ENCODE results near the gene VSTM2L. TPM values are rescaled to one million over a fixed set of nuclear protein-coding genes. Genes with fewer than 3 reads are reported as not detected.
"Not testable (repeated sequence)": the region's sequence is repeated elsewhere in the genome, so short reads cannot be mapped to it uniquely, and the experiment has no call there.

The VSTM2L gene
- total RNA-seq, 1 donor from 2014 or later, result 0.20 TPM

- not testable (repeated sequence) for DNase-seq (ENCODE audit: low read depth, low spot score)
Observed at GRCh38 chr20:37963483-37963882, 60.6 kb downstream of the VSTM2L start.

- DNase-seq (ENCODE audit: low read depth, low spot score), result no peak
Observed at GRCh38 chr20:37968841-37969401, 66.0 kb downstream of the VSTM2L start.

- DNase-seq (ENCODE audit: low read depth, low spot score), result no peak
Observed at GRCh38 chr20:37969949-37970855, 67.3 kb downstream of the VSTM2L start.

GRCh38 chr20:37970856-37971245 is 67.9 kb downstream of the VSTM2L start:
- no peak for DNase-seq (ENCODE audit: low read depth, low spot score)

- no peak for DNase-seq (ENCODE audit: low read depth, low spot score)
Observed at GRCh38 chr20:37971561-37972127, 68.7 kb downstream of the VSTM2L start.

- DNase-seq (ENCODE audit: low read depth, low spot score), result no peak
Observed at GRCh38 chr20:37972256-37973058, 69.5 kb downstream of the VSTM2L start.

GRCh38 chr20:37973059-37973910 is 70.4 kb downstream of the VSTM2L start:
- no peak for DNase-seq (ENCODE audit: low read depth, low spot score)

GRCh38 chr20:37976887-37977286 is 74.0 kb downstream of the VSTM2L start:
- DNase-seq (ENCODE audit: low read depth, low spot score), result no peak

GRCh38 chr20:37977338-37977737 is 74.4 kb downstream of the VSTM2L start:
- no peak for DNase-seq (ENCODE audit: low read depth, low spot score)

GRCh38 chr20:37977786-37978185 is 74.9 kb downstream of the VSTM2L start:
- DNase-seq (ENCODE audit: low read depth, low spot score), result no peak

GRCh38 chr20:37979021-37979985 is 76.4 kb downstream of the VSTM2L start:
- DNase-seq (ENCODE audit: low read depth, low spot score), result no peak

GRCh38 chr20:37980383-37980782 is 77.5 kb downstream of the VSTM2L start:
- DNase-seq (ENCODE audit: low read depth, low spot score), result no peak

GRCh38 chr20:37980876-37981275 is 77.9 kb downstream of the VSTM2L start:
- no peak for DNase-seq (ENCODE audit: low read depth, low spot score)

GRCh38 chr20:37981568-37981967 is 78.6 kb downstream of the VSTM2L start:
- no peak for DNase-seq (ENCODE audit: low read depth, low spot score)

GRCh38 chr20:37983286-37983685 is 80.4 kb downstream of the VSTM2L start:
- no peak for DNase-seq (ENCODE audit: low read depth, low spot score)

- DNase-seq (ENCODE audit: low read depth, low spot score), result no peak
Observed at GRCh38 chr20:37984018-37984785, 81.3 kb downstream of the VSTM2L start.

GRCh38 chr20:37986044-37986858 is 83.3 kb downstream of the VSTM2L start:
- no peak for DNase-seq (ENCODE audit: low read depth, low spot score)

All from pulmonary artery endothelial cell (primary cell).